SK-N-SH (cell line): ENCODE results near the gene CCAR1.

Experiments
- ELF1 ChIP-seq: IDR thresholded peaks from 2 replicates; pipeline ENCODE4 v1.4.0; 2012
- EP300 ChIP-seq, 2 experiments: IDR thresholded peaks; 2 replicates each; pipeline versions ENCODE4 v1.4.0 to v1.6.1; 2012; ENCODE audit warnings: borderline replicate concordance in 1 of 2, low read depth in 1 of 2, low read length in 1 of 2
- JUND ChIP-seq: IDR thresholded peaks from 2 replicates; pipeline ENCODE4 v1.4.0; 2012
- RAD21 ChIP-seq: IDR thresholded peaks from 2 replicates; pipeline ENCODE4 v1.6.1; 2012; ENCODE audit warnings: mild to moderate bottlenecking, low read length
- YY1 ChIP-seq: IDR thresholded peaks from 2 replicates; pipeline ENCODE4 v1.4.0; 2012; ENCODE audit warnings: low read depth, mild to moderate bottlenecking
- TF ChIP-seq, protein P1 (sequence below): fragments of 200-600 bp; sonication (generic); IDR thresholded peaks from 2 replicates; pipeline ENCODE4 v1.6.1; 2017; ENCODE audit warnings: antibody characterized with exemption, mild to moderate bottlenecking, moderate library complexity
- TF ChIP-seq, protein P2 (sequence below): fragments of 150-350 bp; IDR thresholded peaks from 2 replicates; pipeline ENCODE4 v1.6.1; 2017; ENCODE audit warnings: antibody characterized with exemption, low read length, low read depth, borderline replicate concordance

DNA sequence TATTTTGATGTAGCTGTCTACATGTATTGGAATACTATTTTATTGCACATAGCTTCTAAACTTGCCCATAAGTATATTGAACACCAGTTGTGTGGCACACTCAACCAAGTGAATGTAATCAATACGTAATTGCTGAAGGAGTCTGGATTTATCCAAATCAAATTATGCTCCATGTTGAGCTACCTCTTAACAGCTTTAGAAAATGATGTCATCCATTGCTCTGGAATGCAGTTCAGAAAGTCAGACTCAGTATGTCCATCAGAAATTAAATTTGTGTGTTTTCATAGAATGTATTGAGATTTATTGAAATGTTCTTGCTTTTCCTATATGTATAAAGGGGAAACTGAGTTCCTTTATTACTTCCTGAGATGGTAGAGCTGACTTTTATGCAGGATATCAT is 25.0 kb upstream of the CCAR1 start:
- TF ChIP-seq, protein P1, sequence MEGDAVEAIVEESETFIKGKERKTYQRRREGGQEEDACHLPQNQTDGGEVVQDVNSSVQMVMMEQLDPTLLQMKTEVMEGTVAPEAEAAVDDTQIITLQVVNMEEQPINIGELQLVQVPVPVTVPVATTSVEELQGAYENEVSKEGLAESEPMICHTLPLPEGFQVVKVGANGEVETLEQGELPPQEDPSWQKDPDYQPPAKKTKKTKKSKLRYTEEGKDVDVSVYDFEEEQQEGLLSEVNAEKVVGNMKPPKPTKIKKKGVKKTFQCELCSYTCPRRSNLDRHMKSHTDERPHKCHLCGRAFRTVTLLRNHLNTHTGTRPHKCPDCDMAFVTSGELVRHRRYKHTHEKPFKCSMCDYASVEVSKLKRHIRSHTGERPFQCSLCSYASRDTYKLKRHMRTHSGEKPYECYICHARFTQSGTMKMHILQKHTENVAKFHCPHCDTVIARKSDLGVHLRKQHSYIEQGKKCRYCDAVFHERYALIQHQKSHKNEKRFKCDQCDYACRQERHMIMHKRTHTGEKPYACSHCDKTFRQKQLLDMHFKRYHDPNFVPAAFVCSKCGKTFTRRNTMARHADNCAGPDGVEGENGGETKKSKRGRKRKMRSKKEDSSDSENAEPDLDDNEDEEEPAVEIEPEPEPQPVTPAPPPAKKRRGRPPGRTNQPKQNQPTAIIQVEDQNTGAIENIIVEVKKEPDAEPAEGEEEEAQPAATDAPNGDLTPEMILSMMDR: no peak
- no peak for TF ChIP-seq YY1
- TF ChIP-seq JUND: no peak
- TF ChIP-seq RAD21: no peak
- no peak for TF ChIP-seq EP300 (IDR thresholded peaks at IDR 0.05; ENCODE audit: borderline replicate concordance in 1 of 2, low read depth in 1 of 2, low read length in 1 of 2)
- TF ChIP-seq, protein P2, sequence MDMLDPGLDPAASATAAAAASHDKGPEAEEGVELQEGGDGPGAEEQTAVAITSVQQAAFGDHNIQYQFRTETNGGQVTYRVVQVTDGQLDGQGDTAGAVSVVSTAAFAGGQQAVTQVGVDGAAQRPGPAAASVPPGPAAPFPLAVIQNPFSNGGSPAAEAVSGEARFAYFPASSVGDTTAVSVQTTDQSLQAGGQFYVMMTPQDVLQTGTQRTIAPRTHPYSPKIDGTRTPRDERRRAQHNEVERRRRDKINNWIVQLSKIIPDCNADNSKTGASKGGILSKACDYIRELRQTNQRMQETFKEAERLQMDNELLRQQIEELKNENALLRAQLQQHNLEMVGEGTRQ: no peak
- TF ChIP-seq ELF1: no peak
